Esophagus (tissue), 2 donors: ENCODE data around the gene PLCL1. TPM values are rescaled to one million over a fixed set of nuclear protein-coding genes. Genes with fewer than 3 reads are reported as not detected.

Experiments
- H3K27ac ChIP-seq, 2 donors: one replicate each; pipeline ENCODE4 v1.5.1; 2013; ENCODE audit warnings: low read depth in 2 of 2, mild to moderate bottlenecking in 2 of 2, inconsistent platforms in 1 of 2, low read length in 1 of 2, moderate library complexity in 1 of 2
- H3K27me3 ChIP-seq, 2 donors: one replicate each; pipeline ENCODE4 v1.6.1; 2013; ENCODE audit warnings: low read length in 2 of 2, control low read depth in 1 of 2, mild to moderate bottlenecking in 1 of 2; ENCODE audit not compliant: insufficient read depth in 2 of 2, control insufficient read depth in 1 of 2
- H3K36me3 ChIP-seq, 2 donors: one replicate each; pipeline ENCODE4 v1.6.1; 2013; ENCODE audit warnings: low read length in 1 of 2; ENCODE audit not compliant: control insufficient read depth in 2 of 2, insufficient read depth in 2 of 2
- H3K4me1 ChIP-seq, 2 donors: one replicate each; pipeline ENCODE4 v1.6.1; 2013; ENCODE audit warnings: low read length in 1 of 2; ENCODE audit not compliant: control insufficient read depth in 2 of 2, insufficient read depth in 2 of 2
- H3K4me3 ChIP-seq, 2 donors: one replicate each; pipeline ENCODE4 v1.5.1; 2013; ENCODE audit warnings: low read length in 2 of 2, mild to moderate bottlenecking in 2 of 2, low read depth in 1 of 2, moderate library complexity in 1 of 2
- H3K9me3 ChIP-seq, 2 donors: one replicate each; pipeline ENCODE4 v1.6.1; 2013; ENCODE audit warnings: mild to moderate bottlenecking in 2 of 2, low read depth in 1 of 2, low read length in 1 of 2, moderate library complexity in 1 of 2; ENCODE audit not compliant: control insufficient read depth in 2 of 2, insufficient read depth in 1 of 2
- WGBS, 2 donors: extraction: QIAGEN DNeasy Blood & Tissue Kit; methylation state at CpG; one replicate each; pipeline ENCODE4 v1.1.7; 2013; 5-methylcytosine and 5-hydroxymethylcytosine counted together
- polyA plus RNA-seq, 2 donors: library from polyadenylated mRNA; stranded (reverse); fragments of 200-250 nt; gene quantifications; one replicate each; pipeline ENCODE4 v1.2.3, GENCODE V29; 2013
- donor health status: healthy with polysubstance abuse.
- donor health status: Bipolar disorder and iron deficiency.

Gene PLCL1
- polyA plus RNA-seq, 2 donors, result 0.20 to 0.59 TPM

GRCh38 chr2:197848602-197849001, 44.2 kb downstream of the PLCL1 start:
- Histone ChIP-seq H3K27ac (no peak overlapping the region), H3K4me3 (no peak overlapping the region), H3K4me1 (no peaks in the 10 kb centered on the region), H3K9me3 (no peaks in the 10 kb centered on the region), H3K36me3 (no peaks in the 10 kb centered on the region), H3K27me3 (no peaks in the 10 kb centered on the region)
- 65 to 72% methylated on average over 2 of the region's 2 CpGs for WGBS, 2 donors

- H3K27ac ChIP-seq, result no peak overlapping the region
- no peaks in the 10 kb centered on the region for H3K36me3 ChIP-seq
- 66 to 71% methylated on average over 5 of the region's 5 CpGs for WGBS, 2 donors
- no peak overlapping the region for H3K4me3 ChIP-seq
- no peaks in the 10 kb centered on the region for H3K4me1 ChIP-seq
- no peaks in the 10 kb centered on the region for H3K9me3 ChIP-seq
- H3K27me3 ChIP-seq, result no peaks in the 10 kb centered on the region
These were observed 46.6 kb downstream of the PLCL1 start for GRCh38 chr2:197850882-197851450.

- no peaks in the 10 kb centered on the region for H3K4me1 ChIP-seq
- no peaks in the 10 kb centered on the region for H3K27me3 ChIP-seq
- H3K9me3 ChIP-seq, result no peaks in the 10 kb centered on the region
- H3K4me3 ChIP-seq, result no peak overlapping the region
- no peak overlapping the region for H3K27ac ChIP-seq
- H3K36me3 ChIP-seq, result no peaks in the 10 kb centered on the region
- 82 to 91% methylated on average over 1 of the region's 1 CpG for WGBS, 2 donors
These were observed 47.1 kb downstream of the PLCL1 start for GRCh38 chr2:197851451-197851850.

- Histone ChIP-seq H3K9me3 (no peaks in the 10 kb centered on the region), H3K27me3 (no peaks in the 10 kb centered on the region), H3K36me3 (no peaks in the 10 kb centered on the region), H3K4me1 (no peaks in the 10 kb centered on the region), H3K27ac (no peak overlapping the region), H3K4me3 (no peak overlapping the region)
- 43 to 54% methylated on average over 2 of the region's 2 CpGs for WGBS, 2 donors
These were observed 47.7 kb downstream of the PLCL1 start for GRCh38 chr2:197852108-197852507.

- Histone ChIP-seq H3K9me3 (no peaks in the 10 kb centered on the region), H3K4me3 (no peak overlapping the region)
- 57 to 65% methylated on average over 1 of the region's 1 CpG for WGBS, 2 donors
These were observed 49.2 kb downstream of the PLCL1 start for GRCh38 chr2:197853549-197853948.

GRCh38 chr2:197857476-197858107, 53.2 kb downstream of the PLCL1 start:
- Histone ChIP-seq H3K27ac (no peak overlapping the region), H3K36me3 (no peaks in the 10 kb centered on the region), H3K4me3 (no peak overlapping the region), H3K9me3 (peaks cover 0 to 3% of the 10 kb centered on the region in 2 donors), H3K27me3 (no peaks in the 10 kb centered on the region), H3K4me1 (no peaks in the 10 kb centered on the region)
- WGBS, 2 donors, result 91 to 93% methylated on average over 1 of the region's 1 CpG

More at GRCh38 chr2:197853549-197853948, 49.2 kb downstream of the PLCL1 start:
- no peaks in the 10 kb centered on the region for H3K4me1 ChIP-seq
- H3K27me3 ChIP-seq, result no peaks in the 10 kb centered on the region
- H3K36me3 ChIP-seq, result no peaks in the 10 kb centered on the region
- no peak overlapping the region for H3K27ac ChIP-seq

- no peak overlapping the region for H3K4me3 ChIP-seq
- no peaks in the 10 kb centered on the region for H3K4me1 ChIP-seq
- H3K9me3 ChIP-seq, result peaks cover 0 to 3% of the 10 kb centered on the region in 2 donors
- WGBS, 2 donors, result 59 to 69% methylated on average over 3 of the region's 3 CpGs
- no peaks in the 10 kb centered on the region for H3K36me3 ChIP-seq
- no peaks in the 10 kb centered on the region for H3K27me3 ChIP-seq
- no peak overlapping the region for H3K27ac ChIP-seq
These were observed 54.3 kb downstream of the PLCL1 start for GRCh38 chr2:197858607-197859140.

GRCh38 chr2:197862246-197862955, 58.0 kb downstream of the PLCL1 start:
- no peak overlapping the region for H3K4me3 ChIP-seq
- no peaks in the 10 kb centered on the region for H3K36me3 ChIP-seq
- H3K27me3 ChIP-seq, result no peaks in the 10 kb centered on the region
- H3K9me3 ChIP-seq, result peaks cover 0 to 3% of the 10 kb centered on the region in 2 donors
- H3K4me1 ChIP-seq, result no peaks in the 10 kb centered on the region
- WGBS, 2 donors, result 45 to 55% methylated on average over 1 of the region's 1 CpG
- no peak overlapping the region for H3K27ac ChIP-seq

GRCh38 chr2:197863744-197864143, 59.4 kb downstream of the PLCL1 start:
- Histone ChIP-seq H3K9me3 (peaks cover 0 to 1% of the 10 kb centered on the region in 2 donors), H3K36me3 (no peaks in the 10 kb centered on the region), H3K4me3 (no peak overlapping the region), H3K27me3 (no peaks in the 10 kb centered on the region), H3K27ac (no peak overlapping the region), H3K4me1 (no peaks in the 10 kb centered on the region)
- 81% methylated on average over 1 of the region's 1 CpG for WGBS, 2 donors
